Testis (tissue), 2 donors: Measurements from ENCODE around the gene OCA2.

Experiments
- POLR2A ChIP-seq: fragments of 450-650 bp; IDR thresholded peaks from one replicate; pipeline ENCODE4 v1.6.1; 2017; ENCODE audit warnings: antibody characterized with exemption, mild to moderate bottlenecking, moderate library complexity
- TF ChIP-seq, protein P1 (sequence below), 3 experiments: fragments of 450-650 bp in 2 of 3; fragments of 200-600 bp in 1 of 3; sonication (generic) in 1 of 3; IDR thresholded peaks; one replicate each; pipeline ENCODE4 v1.5.1; 2016 to 2019; ENCODE audit warnings: antibody characterized with exemption in 3 of 3, mild to moderate bottlenecking in 2 of 3, moderate library complexity in 1 of 3

GRCh38 chr15:27826902-27827714, 272.0 kb downstream of the OCA2 start:
- TF ChIP-seq, protein P1, sequence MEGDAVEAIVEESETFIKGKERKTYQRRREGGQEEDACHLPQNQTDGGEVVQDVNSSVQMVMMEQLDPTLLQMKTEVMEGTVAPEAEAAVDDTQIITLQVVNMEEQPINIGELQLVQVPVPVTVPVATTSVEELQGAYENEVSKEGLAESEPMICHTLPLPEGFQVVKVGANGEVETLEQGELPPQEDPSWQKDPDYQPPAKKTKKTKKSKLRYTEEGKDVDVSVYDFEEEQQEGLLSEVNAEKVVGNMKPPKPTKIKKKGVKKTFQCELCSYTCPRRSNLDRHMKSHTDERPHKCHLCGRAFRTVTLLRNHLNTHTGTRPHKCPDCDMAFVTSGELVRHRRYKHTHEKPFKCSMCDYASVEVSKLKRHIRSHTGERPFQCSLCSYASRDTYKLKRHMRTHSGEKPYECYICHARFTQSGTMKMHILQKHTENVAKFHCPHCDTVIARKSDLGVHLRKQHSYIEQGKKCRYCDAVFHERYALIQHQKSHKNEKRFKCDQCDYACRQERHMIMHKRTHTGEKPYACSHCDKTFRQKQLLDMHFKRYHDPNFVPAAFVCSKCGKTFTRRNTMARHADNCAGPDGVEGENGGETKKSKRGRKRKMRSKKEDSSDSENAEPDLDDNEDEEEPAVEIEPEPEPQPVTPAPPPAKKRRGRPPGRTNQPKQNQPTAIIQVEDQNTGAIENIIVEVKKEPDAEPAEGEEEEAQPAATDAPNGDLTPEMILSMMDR (IDR thresholded peaks at IDR 0.05) = no peak
- no peak for TF ChIP-seq POLR2A
